HG02571 (cell line): ENCODE measurements around the gene CTDSPL.
"Not testable (repeated sequence)": the region's sequence is repeated elsewhere in the genome, so short reads cannot be mapped to it uniquely, and the experiment has no call there.

Experiments used
- ATAC-seq: cut with Tn5 transposase; IDR thresholded peaks from one replicate; pipeline ENCODE4 v1.9.1; 2021; ENCODE audit warnings: mild to moderate bottlenecking, moderate library complexity; ENCODE audit not compliant: unreplicated experiment

CTDSPL gene

GRCh38 chr3:37985637-37986320 lies 124.1 kb downstream of the CTDSPL start:
- no peak for ATAC-seq

- no peak for ATAC-seq
Measured at GRCh38 chr3:37986479-37987314, 125.0 kb downstream of the CTDSPL start.

GRCh38 chr3:37987315-37987697 lies 125.6 kb downstream of the CTDSPL start:
- ATAC-seq: no peak

GRCh38 chr3:37987751-37988179 lies 126.1 kb downstream of the CTDSPL start:
- ATAC-seq: no peak

GRCh38 chr3:37988376-37988775 lies 126.7 kb downstream of the CTDSPL start:
- ATAC-seq: not testable (repeated sequence)

GRCh38 chr3:37988931-37989525 lies 127.3 kb downstream of the CTDSPL start:
- no peak for ATAC-seq

GRCh38 chr3:37989821-37990480 lies 128.3 kb downstream of the CTDSPL start:
- no peak for ATAC-seq

- no peak for ATAC-seq
Measured at GRCh38 chr3:37990527-37990926, 128.8 kb downstream of the CTDSPL start, which contains the start of gene VILL. Gene VILL (plus strand): TSS chr3:37990786. CDS start chr3:37993673, 2,887 bp downstream.

GRCh38 chr3:37991109-37991508 lies 129.4 kb downstream of the CTDSPL start:
- ATAC-seq: no peak

- ATAC-seq: no peak
Measured at GRCh38 chr3:37991823-37992222, 130.1 kb downstream of the CTDSPL start.

- no peak for ATAC-seq
Measured at GRCh38 chr3:37992271-37993066, 130.8 kb downstream of the CTDSPL start.

GRCh38 chr3:37993067-37993455 lies 131.4 kb downstream of the CTDSPL start:
- no peak for ATAC-seq

- no peak for ATAC-seq
Measured at GRCh38 chr3:37993460-37993819, 131.8 kb downstream of the CTDSPL start.

GRCh38 chr3:37993820-37994638 lies 132.3 kb downstream of the CTDSPL start:
- peak; percentile 50 for ATAC-seq

GRCh38 chr3:37994639-37994972 lies 132.9 kb downstream of the CTDSPL start:
- no peak for ATAC-seq

- ATAC-seq: no peak
Measured at GRCh38 chr3:37995652-37996641, 134.3 kb downstream of the CTDSPL start.

GRCh38 chr3:37996785-37997301 lies 135.2 kb downstream of the CTDSPL start:
- peak; percentile 47 for ATAC-seq

- ATAC-seq: no peak
Measured at GRCh38 chr3:37997342-37997741, 135.7 kb downstream of the CTDSPL start.
